Esophagus squamous epithelium (tissue), 5 donors: ENCODE measurements around the gene LENG8. TPM values are rescaled to one million over a fixed set of nuclear protein-coding genes. Genes with fewer than 3 reads are reported as not detected.
A peak's percentile ranks its signal among the peaks of the same experiment; 100 is the strongest.

Source experiments
- DNase-seq: peaks from one replicate; lab custom pipeline; 2025; lab: John Stamatoyannopoulos, UW
- H3K27ac ChIP-seq, 4 donors: fragments of 200-600 bp; sonication (generic); one replicate each; pipeline ENCODE4 v1.5.1; 2016 to 2019; ENCODE audit warnings: mild to moderate bottlenecking in 1 of 4
- H3K27me3 ChIP-seq, 4 donors: fragments of 200-600 bp; sonication (generic); 1 replicate in 3 of 4; 2 replicates in 1 of 4; pipeline versions ENCODE4 v1.5.1 to v1.6.0; 2017 to 2021; ENCODE audit warnings: antibody characterized with exemption in 1 of 4
- H3K36me3 ChIP-seq, 3 donors: fragments of 200-600 bp; sonication (generic); one replicate each; pipeline ENCODE4 v1.5.1; 2016 to 2019
- H3K4me1 ChIP-seq, 3 donors: fragments of 200-600 bp; sonication (generic); one replicate each; pipeline ENCODE4 v1.5.1; 2017 to 2019
- H3K4me3 ChIP-seq, 4 donors: fragments of 200-600 bp; sonication (generic); 1 replicate in 3 of 4; 2 replicates in 1 of 4; pipeline ENCODE4 v1.5.1; 2016 to 2019; ENCODE audit warnings: mild to moderate bottlenecking in 2 of 4, moderate library complexity in 1 of 4
- H3K9me3 ChIP-seq, 3 donors: fragments of 200-600 bp; sonication (generic); one replicate each; pipeline ENCODE4 v1.5.1; 2016 to 2019
- CTCF ChIP-seq, 6 experiments: fragments of 450-650 bp in 4 of 6; fragments of 200-600 bp in 2 of 6; sonication (generic) in 2 of 6; IDR thresholded peaks; one replicate each; pipeline ENCODE4 v1.5.1; 2016 to 2019; ENCODE audit warnings: antibody characterized with exemption in 6 of 6, mild to moderate bottlenecking in 4 of 6, moderate library complexity in 4 of 6
- POLR2A ChIP-seq, 4 donors: fragments of 450-650 bp; IDR thresholded peaks; one replicate each; pipeline ENCODE4 v1.6.1; 2017; ENCODE audit warnings: antibody characterized with exemption in 4 of 4, mild to moderate bottlenecking in 4 of 4, moderate library complexity in 3 of 4
- WGBS, 2 donors: methylation state at CpG; one replicate each; pipeline ENCODE4 v1.1.5; 2018; 5-methylcytosine and 5-hydroxymethylcytosine counted together
- intact Hi-C: fragments of 100-400 bp; cut with DNase I; formaldehyde crosslinking; loops from one replicate; pipeline ENCODE4 v1.15.0; 2022
- total RNA-seq, 4 donors: library from RNA; depleted of rRNA; stranded (reverse); fragments of >200 nt; gene quantifications; one replicate each; pipeline ENCODE4 v1.1.0, GENCODE V29; 2016
- donor health status: DM: yes; HTN: yes; CAD: no.

LENG8 gene
- total RNA-seq, 4 donors from 2014 or later, result 22.9 to 95.2 (median 49.6) TPM

- H3K4me1 ChIP-seq, result peaks cover 13 to 54% (median 19%) of the 10 kb centered on the region in 3 donors
- TF ChIP-seq POLR2A (IDR thresholded peaks at IDR 0.05) (no peak), CTCF (IDR thresholded peaks at IDR 0.05) (no peak)
These were observed 6.9 kb downstream of the LENG8 start for GRCh38 chr19:54455786-54456422.

GRCh38 chr19:54456423-54457373, 7.7 kb downstream of the LENG8 start:
- DNase-seq, result no peak
- WGBS, 2 donors, result 89 to 90% methylated on average over 13 to 25 of the region's 51 CpGs
- intact Hi-C loops, result no loop called here
- H3K9me3 ChIP-seq, result no peaks in the 10 kb centered on the region
- no peak overlapping the region for H3K27ac ChIP-seq
- H3K36me3 ChIP-seq, result peaks cover 80 to 100% (median 90%) of the 10 kb centered on the region in 3 donors
- no peak overlapping the region for H3K4me3 ChIP-seq
- TF ChIP-seq POLR2A (IDR thresholded peaks at IDR 0.05) (no peak), CTCF (IDR thresholded peaks at IDR 0.05) (no peak)
- H3K4me1 ChIP-seq, result peaks cover 13 to 54% (median 16%) of the 10 kb centered on the region in 3 donors
- H3K27me3 ChIP-seq, result no peaks in the 10 kb centered on the region

More at GRCh38 chr19:54455786-54456422, 6.9 kb downstream of the LENG8 start:
- H3K27me3 ChIP-seq, result no peaks in the 10 kb centered on the region
- WGBS, 2 donors, result 83 to 100% methylated on average over 4 to 8 of the region's 40 CpGs
- no peak for DNase-seq
- no peaks in the 10 kb centered on the region for H3K9me3 ChIP-seq
- H3K36me3 ChIP-seq, result peaks cover 74 to 100% (median 86%) of the 10 kb centered on the region in 3 donors
- H3K4me3 ChIP-seq, result no peak overlapping the region
- no peak overlapping the region for H3K27ac ChIP-seq
- intact Hi-C loops, result no loop called here

- peaks cover 69 to 93% (median 78%) of the 10 kb centered on the region in 3 donors for H3K36me3 ChIP-seq
- H3K4me1 ChIP-seq, result peaks cover 14 to 54% (median 23%) of the 10 kb centered on the region in 3 donors
- H3K27me3 ChIP-seq, result no peaks in the 10 kb centered on the region
- H3K4me3 ChIP-seq, result no peak overlapping the region
- 90 to 93% methylated on average over 23 to 33 of the region's 42 CpGs for WGBS, 2 donors
- H3K9me3 ChIP-seq, result no peaks in the 10 kb centered on the region
- peak overlapping the region in 1 of 4 donors; percentile 14 for H3K27ac ChIP-seq
- no peak for TF ChIP-seq CTCF (IDR thresholded peaks at IDR 0.05)
- no peak for TF ChIP-seq POLR2A (IDR thresholded peaks at IDR 0.05)
- intact Hi-C loops, result no loop called here
- no peak for DNase-seq
These were observed 9.0 kb downstream of the LENG8 start for GRCh38 chr19:54457773-54458647.

GRCh38 chr19:54458648-54459281, 9.8 kb downstream of the LENG8 start:
- Histone ChIP-seq H3K27ac (no peak overlapping the region), H3K4me3 (no peak overlapping the region), H3K9me3 (no peaks in the 10 kb centered on the region), H3K36me3 (peaks cover 62 to 86% (median 71%) of the 10 kb centered on the region in 3 donors), H3K27me3 (no peaks in the 10 kb centered on the region), H3K4me1 (peaks cover 14 to 55% (median 23%) of the 10 kb centered on the region in 3 donors)
- TF ChIP-seq CTCF (IDR thresholded peaks at IDR 0.05) (no peak), POLR2A (IDR thresholded peaks at IDR 0.05) (no peak)
- intact Hi-C loops, result no loop called here
- no peak for DNase-seq
- whole genome bisulfite sequencing, 2 donors, result 80 to 91% methylated on average over 1 to 3 of the region's 11 CpGs
